Astrocyte of the spinal cord (primary cell): ENCODE results near the gene KASH5.

Experiments
- DNase-seq: peaks from one replicate; pipeline ENCODE4 v3.0.0; 2011; ENCODE audit warnings: low read depth, low spot score
- H3K4me3 ChIP-seq: 2 replicates; pipeline ENCODE4 v1.5.1; 2011; ENCODE audit warnings: low read depth, mild to moderate bottlenecking, low read length, moderate library complexity
- CTCF ChIP-seq: IDR thresholded peaks from 2 replicates; pipeline ENCODE4 v1.5.1; 2012; ENCODE audit warnings: low read depth, mild to moderate bottlenecking, low read length, inconsistent platforms
- in situ Hi-C: cut with HindIII; loops from 2 replicates; pipeline ENCODE4 v1.10.0; 2017; ENCODE audit warnings: low sequenced_read_pairs

The KASH5 gene

GRCh38 chr19:49387936-49388372 is at the start of gene KASH5:
Gene KASH5 (plus strand): TSS chr19:49388249. CDS start chr19:49390884, 2,635 bp downstream.
- TF ChIP-seq CTCF: no peak
- DNase-seq: peak; percentile 57
- in situ Hi-C loops: no loop called here
- H3K4me3 ChIP-seq: no peak within 1 kb of the TSS

- TF ChIP-seq CTCF: no peak
- H3K4me3 ChIP-seq: no peak overlapping the region
- DNase-seq: peak; percentile 43
- in situ Hi-C loops: no loop called here
Measured at GRCh38 chr19:49338691-49339300, 49.3 kb upstream of the KASH5 start.

GRCh38 chr19:49339301-49340068 is 48.6 kb upstream of the KASH5 start:
- no peak overlapping the region for H3K4me3 ChIP-seq
- in situ Hi-C loops: no loop called here
- peak; percentile 89 for DNase-seq
- TF ChIP-seq CTCF: no peak

GRCh38 chr19:49340069-49340864 is 47.8 kb upstream of the KASH5 start:
- H3K4me3 ChIP-seq: no peak overlapping the region
- TF ChIP-seq CTCF: no peak
- DNase-seq: no peak
- in situ Hi-C loops: no loop called here

GRCh38 chr19:49340865-49341718 is 47.0 kb upstream of the KASH5 start:
- no peak for DNase-seq
- in situ Hi-C loops: no loop called here
- TF ChIP-seq CTCF: no peak
- H3K4me3 ChIP-seq: no peak overlapping the region

- DNase-seq: no peak
- no peak for TF ChIP-seq CTCF
- in situ Hi-C loops: no loop called here
- no peak overlapping the region for H3K4me3 ChIP-seq
Measured at GRCh38 chr19:49342291-49342721, 45.7 kb upstream of the KASH5 start.
